ENCODE data around the gene TBC1D16.

GRCh38 chr17:80058311-80058955 is 22.8 kb upstream of the TBC1D16 start:
- TF ChIP-seq, protein P1, sequence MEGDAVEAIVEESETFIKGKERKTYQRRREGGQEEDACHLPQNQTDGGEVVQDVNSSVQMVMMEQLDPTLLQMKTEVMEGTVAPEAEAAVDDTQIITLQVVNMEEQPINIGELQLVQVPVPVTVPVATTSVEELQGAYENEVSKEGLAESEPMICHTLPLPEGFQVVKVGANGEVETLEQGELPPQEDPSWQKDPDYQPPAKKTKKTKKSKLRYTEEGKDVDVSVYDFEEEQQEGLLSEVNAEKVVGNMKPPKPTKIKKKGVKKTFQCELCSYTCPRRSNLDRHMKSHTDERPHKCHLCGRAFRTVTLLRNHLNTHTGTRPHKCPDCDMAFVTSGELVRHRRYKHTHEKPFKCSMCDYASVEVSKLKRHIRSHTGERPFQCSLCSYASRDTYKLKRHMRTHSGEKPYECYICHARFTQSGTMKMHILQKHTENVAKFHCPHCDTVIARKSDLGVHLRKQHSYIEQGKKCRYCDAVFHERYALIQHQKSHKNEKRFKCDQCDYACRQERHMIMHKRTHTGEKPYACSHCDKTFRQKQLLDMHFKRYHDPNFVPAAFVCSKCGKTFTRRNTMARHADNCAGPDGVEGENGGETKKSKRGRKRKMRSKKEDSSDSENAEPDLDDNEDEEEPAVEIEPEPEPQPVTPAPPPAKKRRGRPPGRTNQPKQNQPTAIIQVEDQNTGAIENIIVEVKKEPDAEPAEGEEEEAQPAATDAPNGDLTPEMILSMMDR (conservative IDR thresholded peaks at IDR 0.05; ENCODE audit: low read length): no peak
- TF ChIP-seq EZH2phosphoT487 (IDR thresholded peaks at IDR 0.05; ENCODE audit: borderline replicate concordance): no peak

Data from Loucy (cell line).